ENCODE results near the gene B3GALT2. TPM values are rescaled to one million over a fixed set of nuclear protein-coding genes. Genes with fewer than 3 reads are reported as not detected.

The B3GALT2 gene
- total and polyA plus RNA-seq, 10 of the 15 experiments (the other 5 are each of a cell fraction or from before 2014, with no cell fraction given): 0.10 to 0.25 (median 0.14) TPM; not detected in 7

GRCh38 chr1:193185211-193185610, 1.2 kb downstream of the B3GALT2 start:
- no peaks in the 10 kb centered on the region for H3K9me3 ChIP-seq (replicated peaks; ENCODE audit: control insufficient read depth, insufficient read depth, low read length)
- FAIRE-seq: no peak
- H3K4me1 ChIP-seq (ENCODE audit: control insufficient read depth, insufficient read depth, low read length): no peaks in the 10 kb centered on the region
- WGBS (ENCODE audit: insufficient coverage, insufficient replicate concordance, low lambda C conversion rate, missing lambda C conversion rate): 58% methylated on average over 2 of the region's 2 CpGs
- in situ Hi-C loops (cut with MboI) (no loop called here), intact Hi-C loops (cut with micrococcal nuclease; ENCODE audit: unreplicated experiment) (loop anchor here (10.0 kb wide), 2 partner anchors 220 to 350 kb away; no protein-coding TSS in a partner anchor)
- H4K20me1 ChIP-seq (ENCODE audit: control insufficient read depth, insufficient read depth): no peaks in the 10 kb centered on the region
- ChIA-PET RAD21 (ENCODE audit: unreplicated experiment) (interaction anchor here (0.7 to 3.6 kb wide), 6 partner anchors 9 to 569 kb away, joined by 3 to 17 read pairs (median 4); no protein-coding TSS in a partner anchor), POLR2A (interaction anchor here (0.6 kb wide), 1 partner anchor 58 kb away, joined by 6 read pairs; no protein-coding TSS in a partner anchor), SMC1A (ENCODE audit: uncharacterized antibody, unreplicated experiment) (interaction anchor here (1.2 to 3.8 kb wide), 11 partner anchors 9 to 183 kb away, joined by 3 to 17 read pairs (median 3); no protein-coding TSS in a partner anchor), CTCF (interaction anchor here (0.7 to 3.1 kb wide), 6 partner anchors 26 to 163 kb away, joined by 3 to 26 read pairs (median 4); no protein-coding TSS in a partner anchor)
- H3K27me3 ChIP-seq (replicated peaks in 1 of 2; ENCODE audit: control insufficient read depth in 2 of 2, insufficient read depth in 2 of 2, low read length in 1 of 2): no peaks in the 10 kb centered on the region
- no peak for ATAC-seq
- H3K4me2 ChIP-seq (ENCODE audit: control insufficient read depth, insufficient read depth): no peak overlapping the region
- no peak overlapping the region for H3K9ac ChIP-seq (ENCODE audit: control insufficient read depth, insufficient read depth, low read length)
- no peak for DNase-seq (ENCODE audit: low read depth, low spot score)
- H3K36me3 ChIP-seq (ENCODE audit: control insufficient read depth in 2 of 2, insufficient read depth in 2 of 2, low read length in 1 of 2): no peaks in the 10 kb centered on the region; a peak in 1 of 4 replicates
- no TSS peak for BruUV-seq (replicated peaks)
- peaks cover 23% of the 10 kb centered on the region for H3K79me2 ChIP-seq (ENCODE audit: control insufficient read depth, insufficient read depth, low read length)
- H3K4me3 ChIP-seq: no peak overlapping the region
- H3K27ac ChIP-seq (ENCODE audit: control insufficient read depth, insufficient read depth): no peak overlapping the region
- H2AFZ ChIP-seq (ENCODE audit: control insufficient read depth, low read depth, low read length): no peak overlapping the region
- TF ChIP-seq TCF3 (IDR thresholded peaks at IDR 0.05; ENCODE audit: borderline replicate concordance, insufficient read depth, low read depth, low read length) (no peak), EZH2 (IDR thresholded peaks at IDR 0.05; ENCODE audit: borderline replicate concordance, control insufficient read depth, low read depth, low read length) (no peak), KAT2A (conservative IDR thresholded peaks at IDR 0.05; ENCODE audit: control insufficient read depth, low read depth, low read length) (no peak), CBFB (IDR thresholded peaks at IDR 0.05; ENCODE audit: low read depth) (no peak), MYC (IDR thresholded peaks at IDR 0.05; ENCODE audit: insufficient read depth, insufficient read length, insufficient replicate concordance, low read length, severe bottlenecking) (no peak), TCF7 (IDR thresholded peaks at IDR 0.05; ENCODE audit: borderline replicate concordance) (no peak), SIX5 (IDR thresholded peaks at IDR 0.05; ENCODE audit: low read depth, low read length, severe bottlenecking) (no peak), YY1 (IDR thresholded peaks at IDR 0.05; ENCODE audit: low read depth, low read length) (no peak), NFYA (IDR thresholded peaks at IDR 0.05; ENCODE audit: borderline replicate concordance, low read depth, low read length) (no peak), NKRF (conservative IDR thresholded peaks at IDR 0.05) (no peak), RCOR1 (conservative IDR thresholded peaks at IDR 0.05; ENCODE audit: low read depth, low read length) (no peak)
- TF ChIP-seq, protein P1, sequence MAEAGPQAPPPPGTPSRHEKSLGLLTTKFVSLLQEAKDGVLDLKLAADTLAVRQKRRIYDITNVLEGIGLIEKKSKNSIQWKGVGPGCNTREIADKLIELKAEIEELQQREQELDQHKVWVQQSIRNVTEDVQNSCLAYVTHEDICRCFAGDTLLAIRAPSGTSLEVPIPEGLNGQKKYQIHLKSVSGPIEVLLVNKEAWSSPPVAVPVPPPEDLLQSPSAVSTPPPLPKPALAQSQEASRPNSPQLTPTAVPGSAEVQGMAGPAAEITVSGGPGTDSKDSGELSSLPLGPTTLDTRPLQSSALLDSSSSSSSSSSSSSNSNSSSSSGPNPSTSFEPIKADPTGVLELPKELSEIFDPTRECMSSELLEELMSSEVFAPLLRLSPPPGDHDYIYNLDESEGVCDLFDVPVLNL (IDR thresholded peaks at IDR 0.05; ENCODE audit: low read depth, low read length): no peak
- TF ChIP-seq, protein P2, sequence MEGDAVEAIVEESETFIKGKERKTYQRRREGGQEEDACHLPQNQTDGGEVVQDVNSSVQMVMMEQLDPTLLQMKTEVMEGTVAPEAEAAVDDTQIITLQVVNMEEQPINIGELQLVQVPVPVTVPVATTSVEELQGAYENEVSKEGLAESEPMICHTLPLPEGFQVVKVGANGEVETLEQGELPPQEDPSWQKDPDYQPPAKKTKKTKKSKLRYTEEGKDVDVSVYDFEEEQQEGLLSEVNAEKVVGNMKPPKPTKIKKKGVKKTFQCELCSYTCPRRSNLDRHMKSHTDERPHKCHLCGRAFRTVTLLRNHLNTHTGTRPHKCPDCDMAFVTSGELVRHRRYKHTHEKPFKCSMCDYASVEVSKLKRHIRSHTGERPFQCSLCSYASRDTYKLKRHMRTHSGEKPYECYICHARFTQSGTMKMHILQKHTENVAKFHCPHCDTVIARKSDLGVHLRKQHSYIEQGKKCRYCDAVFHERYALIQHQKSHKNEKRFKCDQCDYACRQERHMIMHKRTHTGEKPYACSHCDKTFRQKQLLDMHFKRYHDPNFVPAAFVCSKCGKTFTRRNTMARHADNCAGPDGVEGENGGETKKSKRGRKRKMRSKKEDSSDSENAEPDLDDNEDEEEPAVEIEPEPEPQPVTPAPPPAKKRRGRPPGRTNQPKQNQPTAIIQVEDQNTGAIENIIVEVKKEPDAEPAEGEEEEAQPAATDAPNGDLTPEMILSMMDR (IDR thresholded peaks at IDR 0.05 in 2 of 3, conservative IDR thresholded peaks at IDR 0.05 in 1 of 3; ENCODE audit: control insufficient read depth in 2 of 3, extremely low read depth in 1 of 3, insufficient read depth in 1 of 3, low read depth in 3 of 3, low read length in 3 of 3): no peak
- TF ChIP-seq, protein P3, sequence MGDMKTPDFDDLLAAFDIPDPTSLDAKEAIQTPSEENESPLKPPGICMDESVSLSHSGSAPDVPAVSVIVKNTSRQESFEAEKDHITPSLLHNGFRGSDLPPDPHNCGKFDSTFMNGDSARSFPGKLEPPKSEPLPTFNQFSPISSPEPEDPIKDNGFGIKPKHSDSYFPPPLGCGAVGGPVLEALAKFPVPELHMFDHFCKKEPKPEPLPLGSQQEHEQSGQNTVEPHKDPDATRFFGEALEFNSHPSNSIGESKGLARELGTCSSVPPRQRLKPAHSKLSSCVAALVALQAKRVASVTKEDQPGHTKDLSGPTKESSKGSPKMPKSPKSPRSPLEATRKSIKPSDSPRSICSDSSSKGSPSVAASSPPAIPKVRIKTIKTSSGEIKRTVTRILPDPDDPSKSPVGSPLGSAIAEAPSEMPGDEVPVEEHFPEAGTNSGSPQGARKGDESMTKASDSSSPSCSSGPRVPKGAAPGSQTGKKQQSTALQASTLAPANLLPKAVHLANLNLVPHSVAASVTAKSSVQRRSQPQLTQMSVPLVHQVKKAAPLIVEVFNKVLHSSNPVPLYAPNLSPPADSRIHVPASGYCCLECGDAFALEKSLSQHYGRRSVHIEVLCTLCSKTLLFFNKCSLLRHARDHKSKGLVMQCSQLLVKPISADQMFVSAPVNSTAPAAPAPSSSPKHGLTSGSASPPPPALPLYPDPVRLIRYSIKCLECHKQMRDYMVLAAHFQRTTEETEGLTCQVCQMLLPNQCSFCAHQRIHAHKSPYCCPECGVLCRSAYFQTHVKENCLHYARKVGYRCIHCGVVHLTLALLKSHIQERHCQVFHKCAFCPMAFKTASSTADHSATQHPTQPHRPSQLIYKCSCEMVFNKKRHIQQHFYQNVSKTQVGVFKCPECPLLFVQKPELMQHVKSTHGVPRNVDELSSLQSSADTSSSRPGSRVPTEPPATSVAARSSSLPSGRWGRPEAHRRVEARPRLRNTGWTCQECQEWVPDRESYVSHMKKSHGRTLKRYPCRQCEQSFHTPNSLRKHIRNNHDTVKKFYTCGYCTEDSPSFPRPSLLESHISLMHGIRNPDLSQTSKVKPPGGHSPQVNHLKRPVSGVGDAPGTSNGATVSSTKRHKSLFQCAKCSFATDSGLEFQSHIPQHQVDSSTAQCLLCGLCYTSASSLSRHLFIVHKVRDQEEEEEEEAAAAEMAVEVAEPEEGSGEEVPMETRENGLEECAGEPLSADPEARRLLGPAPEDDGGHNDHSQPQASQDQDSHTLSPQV (IDR thresholded peaks at IDR 0.05): no peak

Measured in GM12878 (cell line).